A549 treated with CORT108297 at 1 μM for 4 hours (cell line): ENCODE measurements around the gene BTF3L4. TPM values are rescaled to one million over a fixed set of nuclear protein-coding genes. Genes with fewer than 3 reads are reported as not detected.

Experiments
- total RNA-seq: library from RNA; stranded (reverse); fragments of 200-300 nt; extraction: Qiagen RNA extraction; gene quantifications from 5 replicates; pipeline ENCODE4 v1.2.3, GENCODE V29; 2022

BTF3L4 gene
- 28.5 to 42.5 TPM (median 31.7 TPM) in 5 replicates for total RNA-seq

GRCh38 chr1:52056163-52056936 lies at the start of gene BTF3L4:
BTF3L4 (plus strand) TSS chr1:52056295; CDS start chr1:52059848, 3,553 bp downstream.

GRCh38 chr1:52033190-52034049 lies 22.7 kb upstream of the BTF3L4 start, which contains the start of gene KTI12:
KTI12 (minus strand) TSS chr1:52033810; CDS start chr1:52033761, 49 bp downstream.

GRCh38 chr1:52055066-52055865 lies 829 bp upstream of the BTF3L4 start, which contains the start of gene TXNDC12:
TXNDC12 (minus strand) TSS chr1:52055191; CDS start chr1:52055096, 95 bp downstream.

Other genes starting within 250 kb of the BTF3L4 start
- 73.6 to 78.1 TPM (median 75.0 TPM) in 5 replicates for gene NRDC, start 177.6 kb upstream of the BTF3L4 start, total RNA-seq
- gene RAB3B, start 65.6 kb upstream of the BTF3L4 start, total RNA-seq = 5.1 to 9.9 TPM (median 6.0 TPM) in 5 replicates
- 16.0 to 19.4 TPM (median 16.8 TPM) in 5 replicates for gene KTI12, start 22.5 kb upstream of the BTF3L4 start, total RNA-seq
- gene TXNDC12, start 1.1 kb upstream of the BTF3L4 start, total RNA-seq = 35.3 to 44.1 TPM (median 40.0 TPM) in 5 replicates
- 6.9 to 9.0 TPM (median 7.1 TPM) in 5 replicates for gene ZFYVE9, start 85.8 kb downstream of the BTF3L4 start, total RNA-seq